ENCODE results near the gene EHHADH.

- TF ChIP-seq EZH2phosphoT487 (IDR thresholded peaks at IDR 0.05; ENCODE audit: borderline replicate concordance): no peak
- no peak for TF ChIP-seq CEBPB (IDR thresholded peaks at IDR 0.05; ENCODE audit: low read depth)
- TF ChIP-seq ZNF274 (IDR thresholded peaks at IDR 0.05; ENCODE audit: low read depth, low read length): no peak
- TF ChIP-seq ATF3 (IDR thresholded peaks at IDR 0.05): no peak
- TF ChIP-seq JUND (IDR thresholded peaks at IDR 0.05): no peak
- no peak for TF ChIP-seq POLR2A (IDR thresholded peaks at IDR 0.05; ENCODE audit: borderline replicate concordance, extremely low read depth, insufficient read depth, insufficient read length)
- no peak for TF ChIP-seq CTCF (IDR thresholded peaks at IDR 0.05 in 2 of 3, conservative IDR thresholded peaks at IDR 0.05 in 1 of 3; ENCODE audit: borderline replicate concordance in 1 of 3, insufficient read depth in 1 of 3, low read depth in 2 of 3, low read length in 2 of 3)
- TF ChIP-seq MAX (IDR thresholded peaks at IDR 0.05): no peak
Measured at GRCh38 chr3:185152410-185153170, 101.3 kb downstream of the EHHADH start, which contains the start of gene C3orf70.

All from HCT116 (cell line).